ENCODE measurements around the gene ADAM30.

The ADAM30 gene

GRCh38 chr1:119909890-119910596 is 13.7 kb upstream of the ADAM30 start:
- no peak for DNase-seq (ENCODE audit: low read depth)
- TF ChIP-seq CTCF (conservative IDR thresholded peaks at IDR 0.05; ENCODE audit: low read depth, low read length), result no peak
- no peak overlapping the region for H3K4me3 ChIP-seq (ENCODE audit: low read depth, low read length)

- no peak for DNase-seq (ENCODE audit: low read depth)
- no peak overlapping the region for H3K4me3 ChIP-seq (ENCODE audit: low read depth, low read length)
- TF ChIP-seq CTCF (conservative IDR thresholded peaks at IDR 0.05; ENCODE audit: low read depth, low read length), result no peak
Observed at GRCh38 chr1:119908661-119909060, 12.3 kb upstream of the ADAM30 start.

DNA sequence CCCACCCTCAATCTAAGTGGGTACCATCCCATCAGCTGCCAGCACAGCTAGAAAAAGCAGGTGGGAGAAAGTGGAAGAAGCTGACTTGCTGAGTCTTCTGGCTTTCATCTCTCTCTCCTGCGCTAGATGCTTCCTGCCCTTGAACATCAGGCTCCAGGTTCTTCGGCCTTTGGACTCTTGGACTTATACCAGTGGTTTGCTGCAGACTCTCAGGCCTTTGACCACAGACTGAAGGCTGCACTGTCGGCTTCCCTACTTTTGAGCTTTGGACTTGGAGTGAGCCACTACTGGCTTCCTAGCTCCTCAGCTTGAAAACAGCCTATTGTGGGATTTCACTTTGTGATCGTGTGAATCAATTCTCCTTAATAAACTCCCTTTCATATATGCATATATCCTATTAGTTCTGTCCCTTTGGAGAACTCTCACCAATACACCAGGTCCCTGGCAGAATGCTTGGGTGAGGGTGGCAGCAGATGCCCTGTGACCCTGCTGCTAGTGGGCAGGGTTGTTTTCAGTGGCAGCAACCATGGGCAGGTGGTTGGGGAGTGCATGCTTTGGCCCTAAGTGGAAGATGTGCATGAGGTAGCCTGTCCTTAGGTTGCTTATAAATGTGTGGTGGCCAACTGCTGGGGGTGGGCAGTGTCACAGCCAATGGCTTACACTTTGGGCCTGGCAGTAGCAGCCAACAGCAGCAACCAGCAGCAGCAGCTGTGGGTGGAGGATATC is 10.8 kb upstream of the ADAM30 start:
- no peak overlapping the region for H3K4me3 ChIP-seq (ENCODE audit: low read depth, low read length)
- DNase-seq (ENCODE audit: low read depth), result no peak
- TF ChIP-seq CTCF (conservative IDR thresholded peaks at IDR 0.05; ENCODE audit: low read depth, low read length), result no peak

DNA sequence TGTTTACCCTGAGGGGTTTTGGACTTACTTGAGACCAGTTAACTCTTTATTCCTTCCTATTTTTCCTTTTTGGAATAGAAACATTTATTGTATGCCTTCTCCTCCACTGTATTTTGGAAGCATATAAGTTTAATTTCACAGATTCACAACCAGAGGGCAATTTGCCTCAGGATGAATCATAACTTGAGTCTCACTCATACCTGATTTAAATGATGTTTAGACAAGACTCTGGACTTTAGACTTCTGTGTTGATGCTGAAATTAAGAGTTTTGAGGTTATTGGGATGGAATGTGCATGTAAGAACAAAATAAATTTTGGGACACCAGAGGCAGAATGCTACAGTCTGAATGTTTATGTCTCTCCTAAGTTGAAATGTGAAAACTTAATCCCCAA is 7.1 kb upstream of the ADAM30 start:
- no peak for TF ChIP-seq CTCF (conservative IDR thresholded peaks at IDR 0.05; ENCODE audit: low read depth, low read length)
- no peak overlapping the region for H3K4me3 ChIP-seq (ENCODE audit: low read depth, low read length)
- no peak for DNase-seq (ENCODE audit: low read depth)

GRCh38 chr1:119902775-119903442 is 6.6 kb upstream of the ADAM30 start:
- DNase-seq (ENCODE audit: low read depth), result no peak
- TF ChIP-seq CTCF (conservative IDR thresholded peaks at IDR 0.05; ENCODE audit: low read depth, low read length), result no peak
- H3K4me3 ChIP-seq (ENCODE audit: low read depth, low read length), result no peak overlapping the region

- TF ChIP-seq CTCF (conservative IDR thresholded peaks at IDR 0.05; ENCODE audit: low read depth, low read length), result no peak
- H3K4me3 ChIP-seq (ENCODE audit: low read depth, low read length), result no peak overlapping the region
- DNase-seq (ENCODE audit: low read depth), result no peak
Observed at GRCh38 chr1:119898981-119899720, 2.8 kb upstream of the ADAM30 start.

Measured in choroid plexus epithelial cell (primary cell).